ENCODE measurements around the gene FTH1. TPM values are rescaled to one million over a fixed set of nuclear protein-coding genes. Genes with fewer than 3 reads are reported as not detected.

Gene FTH1
- total and polyA plus RNA-seq, 2 of the 13 experiments (the other 11 are each of a cell fraction or from before 2014, with no cell fraction given) = 607 to 760 TPM

- Histone ChIP-seq H4K20me1 (ENCODE audit: insufficient read depth, low read length) (no peaks in the 10 kb centered on the region), H2AFZ (ENCODE audit: low read length) (no peak within 1 kb of the TSS), H3K79me2 (ENCODE audit: insufficient read depth, low read length) (no peaks in the 10 kb centered on the region), H3K27me3 (ENCODE audit: control insufficient read depth in 1 of 2, insufficient read depth in 2 of 2, low read length in 2 of 2) (peaks cover 0 to 12% of the 10 kb centered on the region in 2 experiments; a peak in 2 of 5 replicates), H3K4me1 (ENCODE audit: insufficient read depth, low read length) (peaks cover 35% of the 10 kb centered on the region), H3K4me3 (replicated peaks in 1 of 3; ENCODE audit: insufficient read depth in 1 of 3, low read depth in 2 of 3, low read length in 3 of 3) (peak within 1 kb of the TSS in 1 of 3 experiments; percentile 40; a peak in 1 of 6 replicates), H3K9ac (ENCODE audit: insufficient read depth, low read depth, low read length) (peak within 1 kb of the TSS; percentile 64; the same call in 1 of the 2 replicates), H3K36me3 (replicated peaks in 1 of 2; ENCODE audit: control insufficient read depth in 1 of 2, insufficient read depth in 2 of 2, low read length in 2 of 2) (no peaks in the 10 kb centered on the region), H3K27ac (ENCODE audit: extremely low read length, insufficient read depth, low read length) (no peak within 1 kb of the TSS), H3K4me2 (ENCODE audit: low read depth, low read length) (peak within 1 kb of the TSS; percentile 69), H3K9me3 (ENCODE audit: low read length) (no peaks in the 10 kb centered on the region)
- 68% methylated on average over 5 of the region's 8 CpGs for whole genome bisulfite sequencing (ENCODE audit: low lambda C conversion rate)
- FAIRE-seq (no peak), DNase-seq (ENCODE audit: low spot score) (no peak), ATAC-seq (no peak)
- CTCF ChIA-PET (ENCODE audit: low intra/inter-chr PET ratio, low total read pairs) = interaction anchor here (4.9 kb wide), 1 partner anchor 51 kb away, joined by 124 read pairs; no protein-coding TSS in a partner anchor
- POLR2A ChIA-PET = interaction anchor here (0.8 to 10.3 kb wide), 27 partner anchors 11 to 158 kb away, joined by 3 to 138 read pairs (median 6); partner anchors contain the start of genes FEN1, FTH1 and TMEM258
- TSS peak; percentile 95 for BruUV-seq (replicated peaks)
- intact Hi-C loops (cut with micrococcal nuclease; ENCODE audit: unreplicated experiment) (no loop called here), in situ Hi-C loops (cut with HindIII; ENCODE audit: extremely low pct_ligation_motif_present, low pct_unique_long_range_greater_than_20kb) (no loop called here)
- no peak for TF ChIP-seq ARID4A (CRISPR knock-in tag; IDR thresholded peaks at IDR 0.05; ENCODE audit: borderline replicate concordance)
- TF ChIP-seq THAP11 (CRISPR knock-in tag; IDR thresholded peaks at IDR 0.05) = 0 out of 2 replicates have a peak, but pooled peaks have one; percentile 2
- TF ChIP-seq ZC3H4 (CRISPR knock-in tag; IDR thresholded peaks at IDR 0.05; ENCODE audit: borderline replicate concordance) = peak; percentile 62; the same call in 1 of the 2 replicates
- no peak for TF ChIP-seq ZNF430 (CRISPR knock-in tag; IDR thresholded peaks at IDR 0.05)
- peak; percentile 32; the same call in 1 of the 2 replicates for TF ChIP-seq UBTF (CRISPR knock-in tag; IDR thresholded peaks at IDR 0.05)
- TF ChIP-seq HNRNPL (IDR thresholded peaks at IDR 0.05; ENCODE audit: low read depth, low read length) = peak; percentile 74; the same call in 1 of the 2 replicates
- TF ChIP-seq ZNF616 (CRISPR knock-in tag; IDR thresholded peaks at IDR 0.05; ENCODE audit: low read depth) = no peak
- TF ChIP-seq NR2C2 (CRISPR knock-in tag; IDR thresholded peaks at IDR 0.05; ENCODE audit: borderline replicate concordance) = peak; percentile 15; the same call in 1 of the 2 replicates
- TF ChIP-seq DNMT1 (CRISPR knock-in tag; IDR thresholded peaks at IDR 0.05) = no peak
- TF ChIP-seq TBP (CRISPR knock-in tag; IDR thresholded peaks at IDR 0.05) = no peak
- TF ChIP-seq ZBTB44 (CRISPR knock-in tag; IDR thresholded peaks at IDR 0.05) = no peak
- no peak for TF ChIP-seq HNF4A (CRISPR knock-in tag; IDR thresholded peaks at IDR 0.05)
- TF ChIP-seq PITX1 (CRISPR knock-in tag; IDR thresholded peaks at IDR 0.05) = no peak
- peak; percentile 46; the same call in 1 of the 2 replicates for TF ChIP-seq ZNF225 (CRISPR knock-in tag; IDR thresholded peaks at IDR 0.05)
- no peak for TF ChIP-seq HOXA5 (CRISPR knock-in tag; IDR thresholded peaks at IDR 0.05)
These were observed 17.3 kb downstream of the FTH1 start, which contains the start of gene BEST1 for GRCh38 chr11:61950035-61950547. TSS of gene BEST1 (plus strand) at chr11:61950351. CDS start at chr11:61951807, 1,456 bp downstream.

Data from HepG2 (cell line).